MM.1S (cell line): ENCODE data around the gene ST6GALNAC4.

ENCODE experiments used
- DNase-seq: peaks from one replicate; pipeline ENCODE4 v3.0.0-alpha.2; 2015
- H2AFZ ChIP-seq: fragments of 300-600 bp; sonication (generic); 2 replicates; pipeline ENCODE4 v1.6.0; 2016; ENCODE audit warnings: antibody characterized with exemption, low read length
- H3F3A ChIP-seq: fragments of 300-600 bp; sonication (generic); 2 replicates; pipeline ENCODE4 v1.6.1; 2016; ENCODE audit warnings: mild to moderate bottlenecking, antibody characterized with exemption, low read length, moderate library complexity, mixed read lengths; ENCODE audit not compliant: insufficient read depth
- H3K27ac ChIP-seq: fragments of 300-600 bp; sonication (generic); 2 replicates; pipeline ENCODE4 v1.5.1; 2016; ENCODE audit warnings: mild to moderate bottlenecking, low read length
- H3K27me3 ChIP-seq: fragments of 300-600 bp; sonication (generic); replicated peaks from 2 replicates; pipeline ENCODE4 v1.6.0; 2016; ENCODE audit warnings: low read length; ENCODE audit not compliant: insufficient read depth
- H3K36me3 ChIP-seq: fragments of 300-600 bp; sonication (generic); replicated peaks from 2 replicates; pipeline ENCODE4 v1.6.1; 2016; ENCODE audit warnings: mild to moderate bottlenecking, low read length, mixed read lengths; ENCODE audit not compliant: insufficient read depth
- H3K4me1 ChIP-seq: fragments of 300-600 bp; sonication (generic); 2 replicates; pipeline ENCODE4 v1.6.1; 2016; ENCODE audit warnings: low read length, mixed read lengths
- H3K4me2 ChIP-seq: fragments of 300-600 bp; sonication (generic); 2 replicates; pipeline ENCODE4 v1.6.0; 2016; ENCODE audit warnings: low read depth, low read length
- H3K4me3 ChIP-seq: fragments of 300-600 bp; sonication (generic); 2 replicates; pipeline ENCODE4 v1.5.1; 2016; ENCODE audit warnings: low read length, mixed read lengths
- H3K79me2 ChIP-seq: fragments of 300-600 bp; sonication (generic); 2 replicates; pipeline ENCODE4 v1.6.1; 2016; ENCODE audit warnings: mixed run types, low read length, mixed read lengths
- H3K9ac ChIP-seq: fragments of 300-600 bp; sonication (generic); 2 replicates; pipeline ENCODE4 v1.6.1; 2016; ENCODE audit warnings: low read length, mixed read lengths
- H3K9me2 ChIP-seq: fragments of 300-600 bp; sonication (generic); replicated peaks from 2 replicates; pipeline ENCODE4 v1.6.1; 2016; ENCODE audit warnings: mild to moderate bottlenecking, low read length, mixed read lengths; ENCODE audit not compliant: insufficient read depth
- H3K9me3 ChIP-seq: fragments of 300-600 bp; sonication (generic); replicated peaks from 2 replicates; pipeline ENCODE4 v1.6.1; 2016; ENCODE audit warnings: mild to moderate bottlenecking, low read length, mixed read lengths; ENCODE audit not compliant: insufficient read depth
- H4K20me1 ChIP-seq: fragments of 300-600 bp; sonication (generic); 2 replicates; pipeline ENCODE4 v1.6.1; 2016; ENCODE audit warnings: mild to moderate bottlenecking, low read length, moderate library complexity, mixed read lengths; ENCODE audit not compliant: insufficient read depth
- CTCF ChIP-seq: fragments of 300-600 bp; sonication (generic); IDR thresholded peaks from 2 replicates; pipeline ENCODE4 v1.5.1; 2016; ENCODE audit warnings: antibody characterized with exemption, low read length, mixed read lengths
- EZH2 ChIP-seq: fragments of 300-600 bp; sonication (generic); optimal IDR thresholded peaks from 2 replicates; pipeline ENCODE3; 2017; ENCODE audit warnings: low read depth, mild to moderate bottlenecking, antibody characterized with exemption, low read length, mixed read lengths
- EZH2phosphoT487 ChIP-seq: fragments of 300-600 bp; sonication (generic); IDR thresholded peaks from 2 replicates; pipeline ENCODE4 v1.6.1; 2018; ENCODE audit warnings: antibody characterized with exemption, low read length

Gene ST6GALNAC4

DNA sequence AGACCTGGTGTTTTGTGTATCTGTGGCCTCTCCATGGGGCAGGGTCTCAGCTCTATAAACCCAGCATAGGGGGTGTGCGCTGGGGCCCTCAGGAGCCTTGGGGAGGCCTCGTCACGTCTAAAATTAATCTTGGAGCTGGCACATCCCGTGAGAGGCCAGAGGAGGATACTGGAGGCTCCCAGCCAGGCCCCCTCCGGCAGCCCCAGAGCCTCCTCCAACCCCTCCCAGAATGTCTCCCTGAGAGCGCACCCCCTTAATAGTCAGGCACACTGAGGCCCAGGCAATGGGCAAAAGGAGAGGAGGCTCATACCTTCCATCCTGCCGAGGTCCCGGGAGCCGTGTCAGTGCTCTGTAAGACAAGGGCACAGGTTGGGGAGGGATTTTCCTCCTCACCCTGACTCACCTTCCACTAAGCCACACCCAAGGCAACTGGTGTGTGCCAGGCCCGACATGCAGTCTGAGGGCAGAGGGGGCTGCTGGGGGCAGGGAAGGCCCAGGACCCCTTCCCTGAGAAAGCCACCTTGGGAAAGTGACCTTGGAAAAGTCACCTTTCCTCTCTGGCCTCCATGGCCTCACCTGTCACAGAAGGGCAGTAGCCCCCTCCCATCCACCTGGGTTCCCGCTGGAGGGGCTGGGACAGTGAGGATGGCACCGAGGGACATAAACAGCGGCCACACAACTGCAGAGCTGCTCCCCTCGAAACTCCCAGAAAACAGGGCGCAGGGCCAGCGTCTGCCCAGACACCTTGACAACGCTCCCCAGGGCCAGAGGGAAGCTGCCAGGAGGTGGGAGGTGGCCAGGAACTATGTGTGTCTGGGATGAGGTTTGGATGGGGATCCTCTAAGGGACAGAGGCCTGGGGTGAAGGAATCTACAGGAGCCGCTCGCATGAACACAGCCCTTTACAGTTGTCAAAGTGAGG, 42.3 kb downstream of the ST6GALNAC4 start:
- Histone ChIP-seq H3K36me3 (no peaks in the 10 kb centered on the region), H2AFZ (no peak overlapping the region), H4K20me1 (no peaks in the 10 kb centered on the region), H3K9me3 (no peaks in the 10 kb centered on the region), H3K4me2 (no peak overlapping the region), H3K79me2 (no peaks in the 10 kb centered on the region), H3K27ac (no peak overlapping the region), H3K4me1 (no peaks in the 10 kb centered on the region), H3K9me2 (no peaks in the 10 kb centered on the region), H3K4me3 (no peak overlapping the region), H3F3A (no peaks in the 10 kb centered on the region), H3K9ac (no peak overlapping the region), H3K27me3 (no peaks in the 10 kb centered on the region)
- TF ChIP-seq EZH2 (no peak), CTCF (no peak), EZH2phosphoT487 (no peak)
- no peak for DNase-seq

GRCh38 chr9:127873886-127874285, 43.0 kb downstream of the ST6GALNAC4 start:
- no peaks in the 10 kb centered on the region for H3K27me3 ChIP-seq
- H3K79me2 ChIP-seq = no peaks in the 10 kb centered on the region
- no peak for DNase-seq
- no peak overlapping the region for H3K4me3 ChIP-seq
- no peaks in the 10 kb centered on the region for H3F3A ChIP-seq
- no peaks in the 10 kb centered on the region for H3K36me3 ChIP-seq
- H3K9me3 ChIP-seq = no peaks in the 10 kb centered on the region
- H3K9ac ChIP-seq = no peak overlapping the region
- no peak overlapping the region for H3K4me2 ChIP-seq
- H3K27ac ChIP-seq = no peak overlapping the region
- TF ChIP-seq EZH2phosphoT487 = no peak
- no peak for TF ChIP-seq EZH2
- TF ChIP-seq CTCF = no peak
- no peaks in the 10 kb centered on the region for H3K4me1 ChIP-seq
- no peak overlapping the region for H2AFZ ChIP-seq
- no peaks in the 10 kb centered on the region for H4K20me1 ChIP-seq
- no peaks in the 10 kb centered on the region for H3K9me2 ChIP-seq

- Histone ChIP-seq H3K36me3 (no peaks in the 10 kb centered on the region), H3F3A (no peaks in the 10 kb centered on the region), H3K27ac (no peak overlapping the region), H3K9me3 (no peaks in the 10 kb centered on the region), H4K20me1 (no peaks in the 10 kb centered on the region), H3K27me3 (no peaks in the 10 kb centered on the region), H2AFZ (no peak overlapping the region), H3K4me1 (no peaks in the 10 kb centered on the region), H3K9ac (no peak overlapping the region), H3K4me2 (no peak overlapping the region), H3K4me3 (no peak overlapping the region), H3K9me2 (no peaks in the 10 kb centered on the region), H3K79me2 (no peaks in the 10 kb centered on the region)
- DNase-seq = no peak
- TF ChIP-seq EZH2 (no peak), CTCF (no peak), EZH2phosphoT487 (no peak)
Measured at GRCh38 chr9:127873223-127873691, 43.6 kb downstream of the ST6GALNAC4 start.
